OCI-M2 (cell line): ENCODE data around the gene CCDC88C.

Experiments
- DNase-seq: peaks from one replicate; lab custom pipeline; 2025; ENCODE audit not compliant: unreplicated experiment; lab: John Stamatoyannopoulos, UW

The CCDC88C gene

GRCh38 chr14:91365552-91365951 lies 52.1 kb downstream of the CCDC88C start:
- no peak for DNase-seq

- no peak for DNase-seq
Measured at GRCh38 chr14:91364524-91365270, 52.9 kb downstream of the CCDC88C start.

- DNase-seq, result no peak
Measured at GRCh38 chr14:91363776-91364523, 53.7 kb downstream of the CCDC88C start.

- no peak for DNase-seq
Measured at GRCh38 chr14:91361233-91361811, 56.3 kb downstream of the CCDC88C start.

DNA sequence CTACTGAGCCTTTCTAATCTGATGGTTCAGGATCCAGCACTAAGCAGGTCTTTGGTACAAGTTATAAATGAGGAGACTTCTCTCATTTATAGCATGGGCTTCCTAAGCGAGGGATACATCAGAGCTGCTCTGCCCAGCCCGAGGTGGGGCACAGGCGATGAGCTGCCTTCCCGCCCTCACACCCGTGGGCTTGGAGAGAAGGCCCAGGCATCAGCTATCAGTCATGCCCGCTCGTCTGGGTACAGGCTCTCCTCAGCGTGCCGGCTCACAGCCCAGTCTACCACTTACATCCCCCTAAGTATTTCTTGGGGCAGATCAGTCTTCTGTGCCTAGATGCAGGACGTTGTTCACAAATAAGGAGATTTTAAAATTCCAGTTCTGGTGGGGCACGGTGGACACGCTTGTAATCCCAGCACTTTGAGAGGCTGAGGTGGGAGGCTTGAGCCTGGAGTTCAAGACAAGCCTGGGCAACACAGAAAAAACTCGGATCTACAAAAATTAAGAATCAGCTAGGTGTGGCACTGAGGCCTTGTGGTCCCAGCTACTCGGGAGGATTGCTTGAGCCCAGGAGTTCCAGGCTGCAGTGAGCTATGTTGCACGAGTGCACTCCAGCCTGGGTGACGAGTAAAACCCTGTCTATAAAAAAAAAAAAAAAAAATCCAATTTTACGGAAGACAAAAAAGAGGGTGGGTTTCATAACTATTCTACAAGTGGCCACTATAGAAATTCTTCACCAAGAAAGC lies 57.0 kb downstream of the CCDC88C start:
- DNase-seq, result no peak

- no peak for DNase-seq
Measured at GRCh38 chr14:91358654-91359220, 58.9 kb downstream of the CCDC88C start.

GRCh38 chr14:91358025-91358319 lies 59.6 kb downstream of the CCDC88C start:
- DNase-seq, result no peak

DNA sequence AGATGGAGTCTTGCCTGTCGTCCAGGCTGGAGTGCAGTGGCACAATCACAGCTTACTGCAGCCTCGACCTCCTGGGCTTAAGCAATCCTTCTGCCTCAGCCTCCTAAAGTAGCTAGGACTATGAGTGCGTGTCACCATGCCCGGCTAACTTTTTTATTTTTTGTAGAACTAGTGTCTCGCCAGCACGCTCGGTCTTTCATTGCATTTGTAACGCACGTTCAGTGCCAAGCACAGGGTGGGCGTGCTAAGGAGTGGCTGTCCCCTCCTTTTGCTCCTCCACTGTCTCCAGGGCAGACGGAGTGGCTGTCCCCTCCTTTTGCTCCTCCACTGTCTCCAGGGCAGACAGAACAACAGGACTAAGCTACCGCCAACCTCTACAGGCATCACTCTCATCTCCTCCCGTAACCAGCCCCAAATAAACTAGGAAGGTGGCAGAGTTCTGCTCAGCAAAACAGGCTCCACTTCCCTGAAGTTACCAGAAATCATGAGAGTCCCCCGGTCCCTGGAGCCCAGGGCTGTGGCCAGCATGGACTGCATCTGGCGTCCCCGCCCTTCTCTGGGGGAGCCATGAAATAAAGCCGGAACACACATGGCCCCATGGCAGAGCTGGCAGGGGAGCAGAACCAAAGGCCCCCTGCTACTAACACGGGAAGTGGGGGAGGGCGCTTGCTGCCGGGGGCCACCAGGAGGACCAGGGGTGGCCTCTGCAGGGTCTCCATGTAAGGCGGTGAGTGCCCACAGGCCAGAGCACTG lies 60.2 kb downstream of the CCDC88C start:
- DNase-seq, result no peak

DNA sequence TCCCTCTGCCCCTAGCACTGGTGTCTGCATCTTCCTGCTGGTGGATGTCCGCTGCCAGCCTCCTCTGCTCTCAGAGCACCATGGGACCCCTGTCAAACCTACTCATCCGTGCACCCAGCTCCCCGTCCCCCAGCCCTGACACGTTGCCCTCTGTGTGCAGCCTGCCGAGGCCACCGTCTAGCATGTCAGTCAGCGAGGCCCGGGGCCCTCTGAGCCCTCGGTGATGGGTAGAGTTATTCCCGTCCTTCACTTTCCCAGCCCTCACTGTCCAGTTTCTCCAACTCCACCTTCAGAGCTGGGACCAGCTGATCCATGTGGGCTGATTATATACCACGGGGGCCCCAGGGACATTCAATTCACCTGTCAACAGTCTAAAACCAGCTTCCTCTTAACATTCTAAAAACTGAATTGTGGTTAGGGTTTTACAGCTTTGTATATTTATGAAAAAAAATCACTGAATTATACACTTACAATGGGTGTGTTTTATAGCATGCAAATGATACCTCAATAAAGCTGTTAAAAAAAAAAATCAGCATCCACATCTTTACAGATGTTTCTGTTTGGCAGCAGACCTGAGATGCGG lies 61.3 kb downstream of the CCDC88C start:
- DNase-seq, result no peak

DNA sequence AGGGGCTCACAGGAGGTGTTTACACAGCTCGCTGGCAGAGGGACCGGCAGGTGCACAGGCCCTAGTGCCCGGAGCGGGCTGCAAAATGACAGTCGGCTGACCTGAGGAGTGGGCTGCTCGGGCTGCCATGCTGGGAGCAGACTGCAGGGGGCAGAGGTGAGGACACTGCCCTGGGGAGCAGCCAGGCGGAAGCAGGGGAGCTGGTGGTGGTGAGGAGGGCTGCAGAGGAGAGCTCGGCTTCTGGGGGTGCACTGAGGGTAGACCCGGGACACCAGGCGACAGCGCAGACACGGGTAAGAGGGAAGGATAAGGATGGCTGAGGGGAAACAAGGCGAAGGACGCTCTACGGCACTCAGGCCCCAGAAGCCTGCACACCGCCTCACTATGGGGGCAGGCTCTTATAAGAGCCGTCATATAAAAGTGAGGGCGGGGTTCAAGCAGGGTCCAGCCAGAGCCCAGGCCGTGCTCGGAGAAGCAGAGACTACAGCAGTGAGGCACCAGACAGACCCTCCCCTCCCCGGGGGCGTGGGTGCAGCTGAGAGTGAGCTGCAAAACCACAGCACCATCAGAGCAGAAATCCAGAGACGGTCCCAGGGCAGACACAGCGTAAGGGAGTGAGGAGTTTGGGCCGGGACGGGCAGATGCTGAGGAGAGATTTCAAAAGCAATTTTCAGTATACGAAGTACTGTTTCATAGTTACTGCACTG lies 62.5 kb downstream of the CCDC88C start:
- DNase-seq, result no peak

DNA sequence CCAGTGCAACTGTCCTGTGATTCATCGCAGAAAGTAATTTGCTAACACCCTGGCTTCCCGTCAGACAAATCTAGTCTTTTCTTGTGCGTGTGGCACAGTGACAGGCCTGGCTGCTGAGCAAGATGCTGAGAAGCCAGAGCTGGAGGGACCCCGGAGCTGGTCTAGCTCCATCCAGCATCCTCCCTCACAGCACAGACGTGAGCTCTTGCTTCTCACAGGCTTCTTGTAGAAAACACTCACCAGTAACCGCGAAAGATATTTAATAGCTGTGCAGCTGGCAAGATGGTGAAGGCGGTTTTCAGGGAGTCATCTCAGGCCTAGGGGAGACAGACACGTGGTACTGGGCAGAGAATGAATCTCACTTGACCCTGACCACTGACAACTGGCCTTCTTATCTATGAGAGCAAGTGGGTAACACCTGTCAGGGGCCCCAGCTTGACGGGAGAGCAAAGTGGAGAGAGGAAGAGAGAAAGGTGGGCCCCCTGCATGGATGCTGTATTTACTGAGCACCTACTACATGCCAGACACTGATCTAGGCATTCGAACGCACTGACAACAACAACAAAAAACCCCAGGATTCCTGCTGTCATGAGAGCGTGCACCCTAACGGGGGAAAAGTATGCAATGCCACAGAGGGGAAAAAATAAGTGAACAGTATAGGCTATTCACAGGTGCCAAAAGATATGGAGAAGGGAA lies 63.3 kb downstream of the CCDC88C start:
- DNase-seq, result no peak

DNA sequence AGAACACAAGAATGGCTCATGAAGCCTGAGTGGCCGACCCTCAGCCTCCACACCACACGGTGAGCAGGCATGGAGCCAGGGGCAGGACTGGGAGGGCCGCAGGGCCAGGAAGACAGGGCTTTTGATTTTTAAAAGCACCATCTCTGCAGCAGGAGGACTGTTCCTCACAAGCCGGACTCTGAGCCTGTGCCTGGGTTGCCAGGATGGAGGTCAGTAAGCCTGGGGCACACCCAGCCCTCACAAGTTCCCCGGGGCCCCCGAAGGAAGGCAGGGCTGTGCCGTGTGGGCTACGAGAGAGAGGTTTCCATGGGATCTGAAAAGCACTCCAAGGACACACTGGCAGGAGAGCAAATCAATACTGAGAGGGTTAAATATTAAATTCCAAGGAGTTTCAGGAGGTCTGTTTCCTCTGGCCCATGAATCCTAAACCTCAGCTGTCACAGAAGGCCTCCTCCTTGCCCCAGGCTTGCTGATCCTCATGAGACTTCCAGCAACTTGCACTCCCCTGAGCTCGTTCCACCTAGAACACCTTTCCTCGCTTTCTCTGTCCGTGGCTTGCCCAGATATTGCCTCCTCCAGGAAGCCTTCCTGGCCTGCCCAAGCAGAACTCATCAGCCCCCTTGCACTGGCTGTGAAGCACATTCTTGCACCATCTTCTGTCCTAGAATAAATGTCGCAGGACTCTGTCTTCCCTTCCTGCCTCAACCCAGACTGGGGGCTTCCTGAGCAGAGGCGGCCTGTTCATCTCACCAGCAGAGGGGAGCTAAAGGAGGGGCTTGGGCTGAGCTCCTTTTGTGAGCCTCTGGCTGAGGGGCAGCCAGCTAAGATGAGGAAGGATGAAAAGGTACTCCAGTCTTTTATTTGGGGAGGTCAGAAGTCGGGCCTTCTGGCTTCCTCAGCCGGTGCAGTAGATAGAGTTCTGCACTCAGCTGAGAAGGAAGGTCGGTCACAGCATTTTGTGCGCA lies 64.6 kb downstream of the CCDC88C start:
- DNase-seq, result no peak

GRCh38 chr14:91352053-91352452 lies 65.6 kb downstream of the CCDC88C start:
- no peak for DNase-seq

GRCh38 chr14:91351512-91351862 lies 66.1 kb downstream of the CCDC88C start:
- DNase-seq, result no peak

GRCh38 chr14:91350813-91351511 lies 66.7 kb downstream of the CCDC88C start:
- DNase-seq, result no peak

GRCh38 chr14:91350483-91350812 lies 67.2 kb downstream of the CCDC88C start:
- no peak for DNase-seq

GRCh38 chr14:91349481-91350074 lies 68.0 kb downstream of the CCDC88C start:
- no peak for DNase-seq
